ENCODE measurements around the gene CXCL12. TPM values are rescaled to one million over a fixed set of nuclear protein-coding genes. Genes with fewer than 3 reads are reported as not detected.

CXCL12 gene
- total RNA-seq, 2 donors from 2014 or later = 0.91 to 13.5 TPM

GRCh38 chr10:44334091-44334490 is 50.8 kb downstream of the CXCL12 start:
- H3K4me3 Mint-ChIP-seq = no peak overlapping the region
- Histone ChIP-seq H3K36me3 (ENCODE audit: control insufficient read depth, insufficient read depth, low read length) (no peaks in the 10 kb centered on the region), H3K27me3 (ENCODE audit: control insufficient read depth, insufficient read depth, low read length, poor library complexity, severe bottlenecking) (peaks cover 8% of the 10 kb centered on the region), H3K4me3 (ENCODE audit: low read length) (no peak overlapping the region), H3K4me1 (ENCODE audit: control insufficient read depth, insufficient read depth, low read length) (no peaks in the 10 kb centered on the region), H3K27ac (ENCODE audit: low read depth, low read length) (no peak overlapping the region), H3K9me3 (ENCODE audit: control insufficient read depth, low read length) (no peaks in the 10 kb centered on the region), H3K9ac (ENCODE audit: extremely low read depth, low read length, poor library complexity, severe bottlenecking) (no peak overlapping the region)
- no peak overlapping the region for H3K27ac Mint-ChIP-seq
- no peak for DNase-seq
- no peaks in the 10 kb centered on the region for H3K4me1 Mint-ChIP-seq
- no peak for TF ChIP-seq CTCF (conservative IDR thresholded peaks at IDR 0.05)
- no peaks in the 10 kb centered on the region for H3K9me3 Mint-ChIP-seq
- H3K36me3 Mint-ChIP-seq (ENCODE audit: low read depth) = no peaks in the 10 kb centered on the region
- H3K27me3 Mint-ChIP-seq (ENCODE audit: insufficient read depth) = peaks cover 2% of the 10 kb centered on the region
- 93 to 94% methylated on average over 5 to 6 of the region's 6 CpGs for WGBS, 2 experiments (ENCODE audit: insufficient coverage in 1 of 2, insufficient read length in 1 of 2)

- Mint-ChIP-seq H3K4me1 (no peaks in the 10 kb centered on the region), H3K9me3 (no peaks in the 10 kb centered on the region), H3K27me3 (ENCODE audit: insufficient read depth) (peaks cover 2% of the 10 kb centered on the region), H3K27ac (no peak overlapping the region), H3K4me3 (no peak overlapping the region), H3K36me3 (ENCODE audit: low read depth) (no peaks in the 10 kb centered on the region)
- H3K4me1 ChIP-seq (ENCODE audit: control insufficient read depth, insufficient read depth, low read length) = no peaks in the 10 kb centered on the region
- H3K27me3 ChIP-seq (ENCODE audit: control insufficient read depth, insufficient read depth, low read length, poor library complexity, severe bottlenecking) = peaks cover 8% of the 10 kb centered on the region
- no peak for DNase-seq
- H3K4me3 ChIP-seq (ENCODE audit: low read length) = no peak overlapping the region
- no peak for TF ChIP-seq CTCF (conservative IDR thresholded peaks at IDR 0.05)
- no peak overlapping the region for H3K27ac ChIP-seq (ENCODE audit: low read depth, low read length)
- H3K9me3 ChIP-seq (ENCODE audit: control insufficient read depth, low read length) = no peaks in the 10 kb centered on the region
- H3K9ac ChIP-seq (ENCODE audit: extremely low read depth, low read length, poor library complexity, severe bottlenecking) = no peak overlapping the region
- H3K36me3 ChIP-seq (ENCODE audit: control insufficient read depth, insufficient read depth, low read length) = no peaks in the 10 kb centered on the region
- 95 to 100% methylated on average over 9 to 10 of the region's 10 CpGs for WGBS, 2 experiments (ENCODE audit: insufficient coverage in 1 of 2, insufficient read length in 1 of 2)
Observed at GRCh38 chr10:44333511-44333910, 51.4 kb downstream of the CXCL12 start.

- Mint-ChIP-seq H3K9me3 (no peaks in the 10 kb centered on the region), H3K27ac (no peak overlapping the region), H3K4me1 (no peaks in the 10 kb centered on the region), H3K36me3 (ENCODE audit: low read depth) (no peaks in the 10 kb centered on the region), H3K27me3 (ENCODE audit: insufficient read depth) (peaks cover 2% of the 10 kb centered on the region), H3K4me3 (no peak overlapping the region)
- no peaks in the 10 kb centered on the region for H3K4me1 ChIP-seq (ENCODE audit: control insufficient read depth, insufficient read depth, low read length)
- H3K36me3 ChIP-seq (ENCODE audit: control insufficient read depth, insufficient read depth, low read length) = no peaks in the 10 kb centered on the region
- WGBS, 2 experiments (ENCODE audit: insufficient coverage in 1 of 2, insufficient read length in 1 of 2) = 89 to 94% methylated on average over 3 to 7 of the region's 7 CpGs
- H3K27me3 ChIP-seq (ENCODE audit: control insufficient read depth, insufficient read depth, low read length, poor library complexity, severe bottlenecking) = peaks cover 8% of the 10 kb centered on the region
- TF ChIP-seq CTCF (conservative IDR thresholded peaks at IDR 0.05) = no peak
- H3K27ac ChIP-seq (ENCODE audit: low read depth, low read length) = no peak overlapping the region
- H3K9ac ChIP-seq (ENCODE audit: extremely low read depth, low read length, poor library complexity, severe bottlenecking) = no peak overlapping the region
- H3K9me3 ChIP-seq (ENCODE audit: control insufficient read depth, low read length) = no peaks in the 10 kb centered on the region
- no peak overlapping the region for H3K4me3 ChIP-seq (ENCODE audit: low read length)
- DNase-seq = no peak
Observed at GRCh38 chr10:44332465-44332864, 52.4 kb downstream of the CXCL12 start.

Measured in endodermal cell (in vitro differentiated cells).